Left lobe of liver (tissue), 2 donors: ENCODE data around the gene STK11. TPM values are rescaled to one million over a fixed set of nuclear protein-coding genes. Genes with fewer than 3 reads are reported as not detected.
A peak's percentile ranks its signal among the peaks of the same experiment; 100 is the strongest.

ENCODE experiments used
- ATAC-seq: fragments of 200-7000 bp; cut with Tn5 transposase; one replicate; pipeline ENCODE4 v1.9.1; 2020; ENCODE audit warnings: mild to moderate bottlenecking, moderate library complexity
- DNase-seq: peaks from one replicate; pipeline ENCODE4 v3.0.0-alpha.2; 2020; ENCODE audit warnings: low spot score
- total RNA-seq: library from RNA; stranded (reverse); gene quantifications from one replicate; pipeline ENCODE4 v1.2.1, GENCODE V29; 2021
- donor health status: DM: no; HTN: no; CAD: no; lungs with moderate emphysema.
- donor health status: DM: no; HTN: yes; CAD: no.

STK11 gene
- total RNA-seq, 1 donor from 2014 or later, result 33.1 TPM

DNA sequence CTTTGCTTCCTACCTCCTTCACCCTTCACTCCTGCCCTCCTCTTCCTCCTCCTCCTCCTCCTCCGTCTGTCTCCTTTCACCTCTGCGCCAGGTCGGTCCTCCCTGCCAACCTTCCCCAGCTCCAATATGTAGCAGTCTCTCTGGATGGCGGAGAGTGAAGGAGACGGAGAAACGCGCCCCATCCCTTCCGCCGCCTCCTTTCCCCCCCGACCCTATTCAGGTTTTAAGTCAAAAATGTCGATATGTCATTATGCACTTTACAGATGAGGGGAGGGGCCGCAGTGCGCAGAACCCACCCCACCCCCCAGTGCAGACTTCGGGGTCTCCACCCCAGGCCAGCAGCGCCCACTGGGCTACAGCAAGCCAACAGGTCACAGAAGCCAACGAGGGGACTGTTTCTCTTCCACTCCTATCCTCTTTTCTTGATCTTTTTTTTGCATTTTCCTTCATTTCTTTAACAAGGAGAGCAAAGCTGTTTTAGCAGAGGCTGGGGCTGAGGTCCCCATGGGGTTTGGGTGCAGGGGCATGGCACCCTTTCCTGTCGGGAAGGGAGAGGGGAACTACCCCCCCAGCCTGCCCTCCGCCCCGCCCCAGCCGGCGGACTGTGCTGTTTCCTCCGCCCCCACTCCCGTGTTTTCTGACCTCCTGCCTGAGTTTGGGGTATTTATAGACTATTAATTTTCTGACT, 52.0 kb downstream of the STK11 start:
- ATAC-seq (no peak), DNase-seq (no peak)

DNA sequence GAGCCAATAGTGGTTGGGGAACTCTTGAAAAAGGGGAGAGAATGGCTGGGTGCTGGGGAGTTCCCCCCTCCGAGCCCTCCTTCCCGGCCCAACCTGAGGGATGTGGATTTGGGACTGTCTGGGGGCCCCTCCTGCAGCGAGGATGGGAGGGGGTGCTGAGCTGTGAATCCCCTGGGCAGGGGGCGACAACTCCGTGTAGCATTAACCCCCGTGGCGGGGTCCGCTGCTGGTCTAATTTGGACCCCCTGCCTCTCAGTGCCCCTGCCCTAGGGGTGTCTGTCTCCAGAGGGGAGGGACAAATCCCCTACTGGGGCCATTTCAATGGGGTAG, 52.5 kb downstream of the STK11 start:
- ATAC-seq, result no peak

DNA sequence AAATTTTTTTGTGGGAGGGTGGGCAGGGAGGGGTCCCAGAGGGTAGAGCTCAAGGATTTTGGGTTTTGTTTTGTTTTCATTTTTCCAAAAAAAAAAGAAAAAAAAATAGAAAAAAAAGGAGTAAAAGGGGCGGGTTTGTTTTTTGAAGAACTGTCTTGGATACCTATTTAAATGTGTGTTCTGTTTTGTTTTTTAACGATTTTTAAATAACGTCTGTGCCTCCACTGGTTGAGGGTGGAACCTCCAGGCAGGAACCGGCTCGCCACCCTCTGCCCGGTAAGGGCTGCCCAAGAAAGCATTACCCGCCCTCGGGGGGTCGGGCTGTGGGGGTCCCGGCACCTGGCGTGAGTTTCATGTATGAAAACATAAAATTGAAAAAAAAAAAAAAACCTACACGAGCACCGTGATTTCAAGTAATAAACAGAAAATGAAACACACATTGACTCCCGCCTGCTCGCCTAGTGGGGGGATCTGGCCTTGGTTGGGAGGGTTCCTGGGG, 53.2 kb downstream of the STK11 start:
- DNase-seq, result no peak

More for the DNA sequence above, 52.5 kb downstream of the STK11 start:
- DNase-seq, result no peak

DNA sequence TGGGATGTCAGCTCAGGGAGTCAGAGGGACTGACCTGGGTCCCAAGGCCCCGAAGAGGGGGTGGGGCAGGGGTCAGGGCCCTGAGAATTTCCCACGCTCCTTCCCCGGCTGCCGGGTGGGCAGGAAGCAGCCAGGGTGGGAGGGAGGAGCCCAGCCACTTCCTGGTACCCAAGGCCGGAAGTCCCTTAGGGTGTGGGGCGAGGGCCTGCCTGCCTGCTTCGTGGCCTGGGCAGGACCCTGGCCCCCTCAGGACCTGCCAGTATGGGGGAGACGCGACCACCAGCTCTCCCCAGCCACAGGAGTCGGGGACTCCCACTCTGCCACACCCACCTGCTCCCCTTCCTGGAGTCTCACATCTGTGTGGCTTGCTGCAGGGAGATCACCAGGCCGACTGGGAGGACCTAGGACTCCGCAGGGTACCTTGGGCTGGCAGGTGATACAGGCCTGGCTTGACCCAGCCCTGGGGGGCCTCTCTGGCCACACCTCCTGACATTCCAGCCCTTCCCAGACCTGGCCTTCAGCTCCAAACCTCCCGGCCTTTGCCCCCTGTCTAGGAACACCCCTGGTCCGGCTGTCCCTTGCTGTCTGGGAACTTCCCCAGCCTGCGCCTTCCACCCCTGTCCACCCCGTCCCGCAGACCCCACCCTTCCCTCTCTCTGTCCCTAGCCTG, 53.8 kb downstream of the STK11 start:
- DNase-seq (peak; percentile 83), ATAC-seq (peak; percentile 16)

More for the DNA sequence above, 53.2 kb downstream of the STK11 start:
- ATAC-seq, result no peak

DNA sequence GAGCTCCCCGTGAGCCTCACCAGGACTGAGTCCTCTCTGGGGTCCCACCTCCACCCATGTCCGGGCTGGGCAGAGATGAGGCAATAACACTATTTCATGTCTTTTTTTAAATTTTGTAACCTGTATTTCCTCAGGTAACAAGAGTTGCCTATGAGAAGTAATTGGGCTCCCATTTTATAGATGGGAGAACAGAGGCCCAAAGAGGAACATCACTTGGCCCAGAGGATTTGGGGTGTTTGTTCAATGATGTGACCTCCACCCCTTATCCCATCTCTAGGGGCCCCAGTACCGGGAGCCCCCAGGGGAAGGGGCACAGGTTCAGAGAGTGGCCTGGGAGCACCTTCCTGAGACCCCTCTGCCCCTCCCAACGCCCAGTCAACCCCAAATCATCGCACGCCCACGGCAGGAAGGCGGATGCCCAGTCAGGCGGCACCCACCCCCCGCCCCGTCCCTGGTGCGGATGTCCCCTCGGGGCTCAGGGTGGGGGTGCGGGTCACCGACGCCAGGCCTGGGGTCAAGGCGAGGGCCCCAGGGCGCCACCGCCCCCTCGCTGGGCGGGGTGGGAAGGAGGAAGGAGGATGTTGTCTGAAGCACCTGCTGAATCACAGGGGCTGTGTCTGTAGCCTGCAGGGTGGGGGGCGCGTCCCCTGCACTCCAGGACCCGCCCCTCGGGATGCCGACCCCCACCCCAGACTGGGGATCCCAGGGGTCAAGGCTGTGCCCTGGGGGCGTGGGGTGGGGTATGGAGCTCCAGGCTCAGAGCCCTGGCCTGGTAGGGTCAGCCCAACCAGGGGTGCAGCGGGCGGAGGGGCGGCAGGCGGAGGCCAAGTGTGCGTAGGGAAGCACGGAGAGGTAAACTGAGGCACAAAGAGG, 54.5 kb downstream of the STK11 start:
- DNase-seq (peak; percentile 61), ATAC-seq (no peak)

DNA sequence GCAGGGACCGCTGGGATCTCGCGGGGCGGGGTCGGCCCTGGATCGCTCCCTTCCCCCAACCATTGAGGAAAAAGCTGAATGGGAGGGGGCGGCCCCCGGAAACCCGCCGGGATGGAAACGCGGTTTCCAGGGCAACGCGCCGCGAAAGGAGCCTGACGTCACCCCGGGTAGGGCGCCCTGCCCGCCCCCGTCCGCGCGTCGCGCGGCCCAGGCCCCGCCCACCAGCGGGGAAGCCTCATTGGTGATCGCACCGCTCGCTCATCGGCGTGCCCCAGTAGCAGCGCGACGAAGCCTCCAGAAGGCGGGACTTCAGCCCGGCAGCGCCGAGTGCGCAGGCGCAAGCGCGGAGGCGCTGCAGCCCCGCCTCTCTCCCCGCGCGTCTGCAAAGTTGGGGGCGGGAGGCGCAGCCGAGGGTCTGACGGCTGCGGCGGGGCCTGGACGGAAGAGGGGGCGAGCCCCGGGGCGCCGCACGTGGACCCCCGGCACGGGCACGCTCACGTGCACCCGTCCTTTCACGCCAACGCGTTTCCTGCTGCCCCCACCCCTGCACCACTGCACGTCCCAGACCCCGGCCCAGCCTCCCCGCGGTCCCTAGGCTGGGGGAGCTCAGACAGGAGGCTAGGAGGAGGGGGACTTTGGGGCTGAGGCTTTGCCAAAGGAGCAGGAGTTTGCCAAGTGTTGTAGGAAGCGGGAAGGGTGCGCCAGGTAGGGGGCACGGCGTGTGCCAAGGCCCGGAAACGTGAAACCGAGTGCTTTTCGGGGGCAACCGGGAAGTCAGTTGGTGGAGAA, 55.4 kb downstream of the STK11 start:
- DNase-seq (peak; percentile 98), ATAC-seq (peak; percentile 70)

DNA sequence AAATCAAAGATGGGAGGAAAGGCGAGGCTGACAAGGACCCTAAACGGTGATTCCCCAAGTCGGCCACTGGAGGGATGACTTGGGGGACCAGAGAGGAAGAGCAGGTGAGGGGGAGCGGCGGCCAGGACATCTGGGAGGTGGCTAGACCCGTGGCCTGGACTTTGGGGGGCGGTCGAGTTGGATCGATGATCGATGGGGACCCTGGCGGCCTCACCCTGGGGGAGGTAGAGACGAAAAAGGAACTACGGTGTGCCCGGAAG, 55.9 kb downstream of the STK11 start:
- DNase-seq, result no peak
- no peak for ATAC-seq

DNA sequence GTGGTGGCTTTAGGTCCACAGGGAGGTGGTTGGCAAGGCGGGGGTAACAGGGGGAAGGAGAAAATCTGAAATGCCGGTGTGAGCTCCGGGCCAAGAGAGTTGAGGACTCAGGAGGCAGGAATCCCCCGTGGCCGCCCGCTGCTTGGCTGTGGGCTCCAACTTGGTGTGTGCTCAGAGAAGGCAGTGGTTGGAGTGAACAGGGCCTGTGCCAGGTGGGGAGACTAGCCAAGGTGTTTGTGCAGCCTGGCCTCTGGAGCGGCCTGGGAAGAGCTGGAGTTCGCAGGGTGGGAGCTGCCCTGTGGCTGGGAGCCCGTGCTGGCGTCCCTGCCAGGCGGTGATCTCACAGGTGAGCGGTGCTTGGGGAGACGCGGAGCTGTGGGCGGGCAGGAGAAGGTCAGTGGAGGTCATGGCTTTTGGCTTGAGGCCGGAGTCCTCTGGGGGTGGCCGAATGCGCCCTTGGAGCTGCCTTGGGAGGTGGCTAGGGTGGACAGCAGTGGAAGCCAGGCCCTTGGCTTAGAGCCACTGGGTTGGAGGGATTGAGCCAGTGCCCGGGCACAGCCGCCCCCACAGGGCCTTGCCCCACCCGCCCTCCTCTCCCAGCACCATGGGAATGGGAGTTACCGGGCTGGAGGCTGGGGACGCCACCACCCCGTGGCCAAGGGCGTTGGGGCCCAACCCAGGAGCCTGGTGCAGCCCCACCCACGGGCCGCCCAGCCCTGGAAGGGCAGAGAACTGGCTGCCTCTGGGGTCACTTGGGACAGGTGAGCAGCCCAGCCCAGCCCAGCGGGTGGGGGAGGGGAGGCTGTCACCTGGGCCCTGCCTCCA, 56.4 kb downstream of the STK11 start:
- DNase-seq, result peak; percentile 98
- ATAC-seq, result peak; percentile 61

DNA sequence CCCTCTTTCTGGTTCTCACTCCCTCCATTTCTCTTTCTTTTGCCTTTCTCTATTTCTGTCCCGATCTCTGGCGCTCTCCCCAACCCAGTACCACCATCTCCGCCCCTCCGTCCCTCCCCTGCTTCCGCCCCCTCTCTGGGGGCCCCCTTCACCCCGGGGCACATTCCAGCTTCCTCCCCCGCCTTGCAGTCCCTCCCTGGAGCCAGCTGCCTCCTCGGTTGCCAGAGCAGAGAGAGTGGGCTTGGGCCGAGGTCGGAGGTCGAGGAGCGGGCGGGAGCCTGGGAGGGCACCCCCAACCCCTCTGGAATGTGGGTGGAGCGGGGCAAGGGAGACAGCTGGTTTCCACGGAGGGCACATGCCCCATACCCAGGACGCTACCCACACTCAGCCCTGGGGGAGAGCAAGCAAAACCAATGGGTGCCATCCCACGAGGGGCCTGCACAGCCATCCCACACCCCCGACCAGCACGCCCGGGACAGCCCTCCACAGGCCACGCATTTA, 57.1 kb downstream of the STK11 start:
- DNase-seq, result no peak

DNA sequence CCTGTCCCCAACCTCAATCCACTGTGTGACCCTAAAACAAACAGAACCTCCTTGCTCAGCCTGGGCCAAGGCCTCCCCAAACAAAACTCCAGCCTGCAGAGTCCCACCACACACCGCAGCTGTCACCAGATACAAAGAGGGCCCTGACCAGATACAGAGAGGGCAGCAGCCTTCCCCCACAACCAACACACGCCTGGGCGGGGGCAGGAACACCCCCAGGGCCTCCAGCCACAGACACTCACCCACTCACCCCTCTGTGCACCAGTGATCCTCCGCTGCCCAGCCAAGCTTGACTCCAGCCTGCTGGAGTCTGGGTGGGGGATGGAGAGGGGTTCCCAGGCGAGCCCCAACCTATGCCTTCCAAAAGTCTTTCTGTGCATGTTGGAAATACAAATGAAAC, 57.6 kb downstream of the STK11 start:
- no peak for DNase-seq

More for the DNA sequence above, 57.1 kb downstream of the STK11 start:
- ATAC-seq, result no peak

DNA sequence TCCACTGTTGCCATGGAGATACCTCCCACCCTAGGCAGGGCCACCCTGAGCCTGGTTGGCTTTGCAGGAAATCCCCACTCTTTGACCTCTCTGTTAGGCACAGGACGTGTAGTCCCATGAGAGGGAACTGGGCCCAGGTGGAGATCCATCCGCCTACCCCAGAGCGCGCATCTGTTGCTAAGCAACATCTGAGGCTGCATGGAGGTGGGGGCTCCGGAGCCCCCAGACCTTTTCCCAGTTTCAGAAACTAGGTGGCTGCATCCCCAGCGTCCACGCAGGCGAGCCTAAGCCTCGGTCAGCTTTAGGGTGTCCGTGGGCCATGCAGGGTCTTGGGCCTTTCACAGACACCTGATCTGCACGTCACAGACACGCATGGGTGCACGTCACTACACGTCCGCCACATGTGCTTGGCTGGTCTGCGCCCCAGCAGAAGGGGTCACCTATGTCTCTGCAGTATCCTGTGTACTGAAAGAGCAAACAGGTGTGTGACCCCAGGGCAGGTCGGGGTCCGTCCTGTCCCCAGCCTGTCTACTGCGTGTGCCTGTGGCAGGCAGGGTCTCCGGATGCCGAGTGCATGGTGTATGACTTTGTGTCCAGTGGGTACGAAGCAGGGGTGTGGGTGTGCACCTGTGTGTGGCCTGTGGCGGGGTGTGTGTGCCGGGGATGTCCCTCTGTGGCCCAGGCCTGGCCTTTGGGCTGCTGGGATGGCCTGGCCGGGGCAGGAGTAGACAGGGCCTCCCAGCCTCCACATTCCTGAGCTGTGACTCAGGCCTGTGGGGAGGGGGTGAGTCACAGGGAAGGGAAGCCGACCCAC, 59.4 kb downstream of the STK11 start:
- ATAC-seq (no peak), DNase-seq (peak; percentile 52)

More for the DNA sequence above, 57.6 kb downstream of the STK11 start:
- no peak for ATAC-seq

DNA sequence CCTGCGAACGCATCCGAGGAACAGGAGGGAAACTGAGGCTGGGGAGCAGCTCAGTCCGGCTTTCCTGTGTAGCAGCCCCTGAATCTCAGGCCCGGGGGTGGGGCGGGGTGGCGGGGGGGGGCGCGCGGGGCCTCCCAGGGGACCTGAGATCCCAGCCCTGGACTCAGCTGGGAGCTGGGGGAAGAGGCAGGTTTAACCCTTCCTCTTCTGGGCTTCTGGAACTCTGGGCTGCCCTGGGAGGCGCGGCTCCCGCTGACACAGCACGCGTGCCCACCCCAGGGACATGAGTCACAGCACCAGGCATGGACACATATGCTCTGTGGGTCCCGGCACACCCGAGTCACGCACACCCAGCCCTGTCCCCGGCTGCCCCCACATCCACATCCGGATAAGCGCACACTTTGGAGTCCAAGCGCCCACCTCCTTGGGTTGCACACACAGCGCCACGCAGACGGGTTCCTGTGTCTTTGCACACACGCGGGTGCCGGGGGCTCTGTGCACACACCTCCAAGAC, 60.1 kb downstream of the STK11 start:
- no peak for ATAC-seq

DNA sequence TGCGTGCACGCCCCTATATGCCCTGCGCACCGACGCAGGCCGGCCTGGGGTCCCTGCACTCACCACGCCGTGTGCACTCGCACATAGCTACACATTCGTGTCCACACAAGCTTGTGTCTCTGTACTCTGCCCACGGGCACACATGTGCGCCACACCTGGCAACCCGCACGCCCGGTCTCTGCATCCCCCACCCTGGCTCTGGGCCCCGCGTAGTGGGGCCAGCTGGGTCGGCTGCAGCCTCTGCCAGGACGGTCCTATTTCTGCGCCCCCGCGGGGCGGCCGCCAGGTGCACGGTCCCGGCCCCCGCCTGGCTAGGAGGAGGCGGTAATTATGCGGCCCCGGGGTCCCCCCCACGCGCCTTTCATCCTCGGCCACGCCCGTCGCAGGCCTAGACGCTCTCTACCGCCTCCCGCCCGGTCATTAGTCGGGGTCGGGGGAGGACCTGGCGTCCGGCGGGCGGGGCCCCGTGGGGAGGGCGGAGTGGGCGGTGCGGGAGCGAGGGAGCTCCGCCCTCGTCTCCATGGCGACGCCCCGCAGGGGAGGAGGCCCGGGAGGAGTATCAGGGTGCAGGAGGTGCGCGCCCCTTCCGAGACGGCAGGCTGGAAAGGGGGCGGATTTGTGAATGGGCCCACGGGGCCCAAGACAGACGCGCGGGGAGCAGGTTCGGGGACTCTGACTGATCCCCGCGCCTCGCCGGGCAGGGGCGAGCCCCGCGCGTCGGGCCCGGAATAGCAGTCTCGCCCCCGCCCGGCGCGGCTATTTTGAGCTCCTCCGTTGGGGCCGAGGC, 60.7 kb downstream of the STK11 start:
- DNase-seq, result peak; percentile 93
- ATAC-seq, result peak; percentile 60

More for the DNA sequence above, 60.1 kb downstream of the STK11 start:
- DNase-seq, result peak; percentile 63

DNA sequence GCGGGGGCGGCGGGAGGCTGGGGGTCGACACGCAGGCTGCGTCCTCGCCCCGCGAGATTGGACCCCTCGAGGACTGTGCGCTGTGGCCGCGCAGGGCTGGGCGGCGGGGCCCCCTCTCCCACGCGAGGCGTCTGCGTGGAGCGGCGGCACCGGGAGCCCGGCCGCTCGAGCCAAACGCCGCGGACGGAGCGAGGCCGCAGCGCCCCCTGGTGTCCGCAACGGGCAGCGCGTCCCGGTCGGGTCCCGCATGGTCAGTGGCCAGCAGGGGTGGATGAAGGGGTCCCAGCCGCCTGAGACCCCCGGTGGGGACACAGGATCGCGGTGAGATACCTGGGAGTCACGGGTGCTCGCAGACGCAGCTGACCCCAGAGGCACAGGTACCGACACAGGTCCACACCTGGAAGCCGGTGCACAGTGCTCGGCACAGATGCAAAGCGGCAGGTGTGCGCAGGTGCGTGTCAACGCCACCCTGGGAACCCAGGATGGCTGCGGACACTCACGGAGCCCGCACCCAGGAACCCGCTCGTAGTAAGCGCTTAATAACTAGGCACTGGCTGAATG, 61.4 kb downstream of the STK11 start:
- ATAC-seq (peak; percentile 55), DNase-seq (peak; percentile 84)

DNA sequence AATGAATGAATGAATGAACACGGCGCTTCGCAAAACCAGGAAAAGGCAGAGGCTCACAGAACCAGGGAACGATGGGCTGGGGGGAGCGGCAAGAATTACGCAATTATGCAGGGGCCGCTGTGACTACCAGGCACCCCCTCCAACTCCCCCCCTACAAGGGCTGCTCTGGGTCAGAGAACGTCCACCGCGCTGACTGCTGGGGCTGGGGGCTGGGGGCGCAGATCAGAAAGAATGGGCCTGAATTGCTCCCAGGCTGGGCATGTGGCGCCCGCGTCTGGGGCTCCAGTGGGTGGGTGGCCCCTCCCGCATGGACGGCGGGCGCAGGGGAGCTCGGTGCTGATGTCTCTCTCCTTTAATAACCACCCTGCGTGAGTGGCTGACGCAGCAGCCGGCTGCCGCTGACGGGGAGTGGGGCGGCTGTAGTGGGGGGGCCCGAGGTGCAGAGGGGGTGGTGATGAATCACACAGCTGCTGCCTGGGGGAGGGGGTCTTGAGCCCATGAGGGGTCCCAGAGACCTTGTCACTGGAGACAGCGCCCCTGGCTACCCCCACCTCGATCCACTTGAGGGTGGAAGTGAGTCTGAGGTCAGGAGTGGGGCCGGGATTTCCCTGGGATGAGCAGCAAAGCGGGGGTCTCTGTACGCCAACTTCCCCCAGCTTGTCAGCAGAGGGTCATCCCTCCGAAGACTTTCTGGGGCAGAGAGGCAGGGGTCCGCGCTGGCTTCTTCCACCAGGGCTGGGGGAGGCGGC, 62.1 kb downstream of the STK11 start:
- ATAC-seq, result no peak
- DNase-seq, result peak; percentile 58

DNA sequence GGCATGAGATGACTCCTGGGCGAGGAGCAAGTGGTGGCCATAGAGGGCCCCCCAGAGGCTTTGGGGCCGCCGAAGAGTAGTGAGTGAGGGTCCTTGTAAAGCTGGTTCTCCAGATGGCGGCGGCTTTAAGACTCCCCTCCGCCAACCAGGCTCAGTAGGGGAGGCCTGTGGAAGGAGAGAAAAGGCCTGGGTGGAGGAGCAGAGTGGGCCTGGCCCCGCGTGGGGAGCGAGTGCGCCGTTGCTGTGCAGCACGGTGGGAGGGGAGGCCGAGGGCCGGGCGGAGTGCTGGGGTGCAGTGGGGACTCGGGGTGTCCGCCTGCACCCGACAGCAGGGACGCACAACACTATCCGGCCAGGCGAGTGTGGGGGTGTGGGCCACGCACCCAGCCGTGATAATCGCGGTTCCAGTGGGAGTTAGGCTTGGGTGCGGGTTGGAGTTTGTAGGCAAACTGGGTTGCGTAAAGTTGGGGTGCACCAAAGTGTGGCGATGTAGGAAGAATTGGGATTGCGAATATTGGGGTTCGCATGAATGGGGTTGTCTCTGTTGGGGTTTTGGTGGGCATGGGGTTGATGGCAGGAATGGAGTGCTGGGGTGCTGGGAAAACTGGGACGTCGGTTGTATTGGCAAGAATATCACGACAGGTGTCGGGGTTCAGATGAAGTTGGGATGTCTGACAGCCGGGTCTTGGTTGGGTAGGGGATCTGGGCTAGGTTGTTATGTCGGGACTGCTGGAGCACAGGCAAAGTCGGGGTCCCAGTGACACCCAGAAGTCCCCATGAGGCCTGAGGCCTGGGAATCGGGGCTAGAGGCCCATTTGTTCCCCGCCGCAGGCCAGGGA, 62.9 kb downstream of the STK11 start:
- ATAC-seq (no peak), DNase-seq (peak; percentile 62)
